Ammon's horn (tissue), 1 donor: ENCODE results near the gene CIRBP.
A peak's percentile ranks its signal among the peaks of the same experiment; 100 is the strongest.

ENCODE experiments used
- DNase-seq: peaks from one replicate; pipeline ENCODE4 v3.0.0-alpha.2; 2016; ENCODE audit warnings: low spot score

CIRBP gene

GRCh38 chr19:1255186-1256161 is 13.7 kb upstream of the CIRBP start:
- peak; percentile 90 for DNase-seq

- no peak for DNase-seq
These were observed 12.3 kb upstream of the CIRBP start for GRCh38 chr19:1256646-1257474.

- no peak for DNase-seq
These were observed 11.5 kb upstream of the CIRBP start for GRCh38 chr19:1257475-1258162.

- DNase-seq: no peak
These were observed 11.0 kb upstream of the CIRBP start for GRCh38 chr19:1258163-1258492.

GRCh38 chr19:1258707-1259205 is 10.4 kb upstream of the CIRBP start:
- no peak for DNase-seq

GRCh38 chr19:1259206-1259875 is 9.8 kb upstream of the CIRBP start:
- DNase-seq: no peak

GRCh38 chr19:1259876-1260748 is 9.0 kb upstream of the CIRBP start:
- DNase-seq: no peak

- peak; percentile 97 for DNase-seq
These were observed 8.2 kb upstream of the CIRBP start for GRCh38 chr19:1260749-1261537.

- no peak for DNase-seq
These were observed 7.7 kb upstream of the CIRBP start for GRCh38 chr19:1261538-1261797.

- DNase-seq: peak; percentile 53
These were observed 7.1 kb upstream of the CIRBP start for GRCh38 chr19:1261798-1262622.

- no peak for DNase-seq
These were observed 6.5 kb upstream of the CIRBP start for GRCh38 chr19:1262623-1263123.

- no peak for DNase-seq
These were observed 5.9 kb upstream of the CIRBP start for GRCh38 chr19:1263188-1263587.

GRCh38 chr19:1264801-1265614 is 4.1 kb upstream of the CIRBP start:
- no peak for DNase-seq

GRCh38 chr19:1265615-1266128 is 3.5 kb upstream of the CIRBP start:
- no peak for DNase-seq

GRCh38 chr19:1266129-1266915 is 2.8 kb upstream of the CIRBP start:
- DNase-seq: peak; percentile 82

- DNase-seq: no peak
These were observed 2.1 kb upstream of the CIRBP start for GRCh38 chr19:1266916-1267476.
